DOHH2 (cell line): ENCODE data around the gene C9orf152.

Source experiments
- EZH2phosphoT487 ChIP-seq: fragments of 200-600 bp; sonication (generic); IDR thresholded peaks from 2 replicates; pipeline ENCODE4 v1.6.1; 2017; ENCODE audit warnings: borderline replicate concordance, mild to moderate bottlenecking, antibody characterized with exemption, low read length, moderate library complexity, mixed read lengths
- TF ChIP-seq, protein P1 (sequence below): fragments of 200-600 bp; sonication (generic); IDR thresholded peaks from one replicate; pipeline ENCODE4 v1.5.1; 2014; ENCODE audit warnings: antibody characterized with exemption, mild to moderate bottlenecking, low read depth, low read length; ENCODE audit not compliant: poor library complexity, severe bottlenecking

DNA sequence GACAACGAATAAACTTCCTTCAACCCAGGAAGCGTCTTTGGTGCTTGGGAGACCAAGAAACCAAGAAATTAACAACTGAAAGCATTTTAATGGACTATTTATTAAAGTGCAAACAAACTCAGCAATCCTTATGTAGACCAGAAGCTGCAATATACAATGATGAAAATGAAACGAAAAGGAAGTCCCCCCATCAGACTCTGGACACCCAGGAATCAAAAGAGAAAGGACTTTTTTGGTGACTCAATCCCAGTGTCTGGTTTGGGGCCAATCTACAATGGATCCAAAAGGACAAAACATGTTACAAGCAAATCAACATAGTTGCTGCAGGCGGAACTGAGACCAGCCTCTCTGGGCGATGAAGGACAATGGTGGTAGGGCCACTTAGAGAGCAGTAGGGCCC, 39.5 kb downstream of the C9orf152 start:
- TF ChIP-seq EZH2phosphoT487: no peak
- TF ChIP-seq, protein P1, sequence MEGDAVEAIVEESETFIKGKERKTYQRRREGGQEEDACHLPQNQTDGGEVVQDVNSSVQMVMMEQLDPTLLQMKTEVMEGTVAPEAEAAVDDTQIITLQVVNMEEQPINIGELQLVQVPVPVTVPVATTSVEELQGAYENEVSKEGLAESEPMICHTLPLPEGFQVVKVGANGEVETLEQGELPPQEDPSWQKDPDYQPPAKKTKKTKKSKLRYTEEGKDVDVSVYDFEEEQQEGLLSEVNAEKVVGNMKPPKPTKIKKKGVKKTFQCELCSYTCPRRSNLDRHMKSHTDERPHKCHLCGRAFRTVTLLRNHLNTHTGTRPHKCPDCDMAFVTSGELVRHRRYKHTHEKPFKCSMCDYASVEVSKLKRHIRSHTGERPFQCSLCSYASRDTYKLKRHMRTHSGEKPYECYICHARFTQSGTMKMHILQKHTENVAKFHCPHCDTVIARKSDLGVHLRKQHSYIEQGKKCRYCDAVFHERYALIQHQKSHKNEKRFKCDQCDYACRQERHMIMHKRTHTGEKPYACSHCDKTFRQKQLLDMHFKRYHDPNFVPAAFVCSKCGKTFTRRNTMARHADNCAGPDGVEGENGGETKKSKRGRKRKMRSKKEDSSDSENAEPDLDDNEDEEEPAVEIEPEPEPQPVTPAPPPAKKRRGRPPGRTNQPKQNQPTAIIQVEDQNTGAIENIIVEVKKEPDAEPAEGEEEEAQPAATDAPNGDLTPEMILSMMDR: no peak
